GM23338 (cell line): ENCODE data around the gene DMGDH. TPM values are rescaled to one million over a fixed set of nuclear protein-coding genes. Genes with fewer than 3 reads are reported as not detected.

Experiments
- ATAC-seq: fragments of 200-7000 bp; cut with Tn5 transposase; 3 replicates; pipeline ENCODE4 v1.9.1; 2020
- DNase-seq: peaks from one replicate; pipeline ENCODE4 v3.0.0-alpha.2; 2015; ENCODE audit warnings: low spot score
- H2AFZ ChIP-seq: fragments of 200-600 bp; sonication (generic); 2 replicates; pipeline ENCODE4 v1.8.0; 2016; ENCODE audit warnings: antibody characterized with exemption, mild to moderate bottlenecking, moderate library complexity
- H3F3A ChIP-seq: fragments of 200-600 bp; sonication (generic); replicated peaks from 2 replicates; pipeline ENCODE4 v1.8.0; 2017; ENCODE audit warnings: antibody characterized with exemption, mixed run types, low read depth
- H3K27ac ChIP-seq: fragments of 200-600 bp; sonication (generic); 2 replicates; pipeline ENCODE4 v1.6.1; 2016; ENCODE audit warnings: low read depth
- H3K27me3 ChIP-seq: fragments of 200-600 bp; sonication (generic); 2 replicates; pipeline ENCODE4 v1.8.0; 2016; ENCODE audit warnings: mild to moderate bottlenecking, mixed run types, moderate library complexity; ENCODE audit not compliant: insufficient read depth
- H3K36me3 ChIP-seq: fragments of 200-600 bp; sonication (generic); 2 replicates; pipeline ENCODE4 v1.8.0; 2016; ENCODE audit warnings: mild to moderate bottlenecking; ENCODE audit not compliant: insufficient read depth
- H3K4me1 ChIP-seq: fragments of 200-600 bp; sonication (generic); 2 replicates; pipeline ENCODE4 v1.8.0; 2016; ENCODE audit warnings: mild to moderate bottlenecking, moderate library complexity; ENCODE audit not compliant: insufficient read depth
- H3K4me2 ChIP-seq: fragments of 200-600 bp; sonication (generic); 2 replicates; pipeline ENCODE4 v1.7.1; 2017; ENCODE audit warnings: mixed run types
- H3K4me3 ChIP-seq: fragments of 200-600 bp; sonication (generic); 2 replicates; pipeline ENCODE4 v1.6.1; 2016; ENCODE audit warnings: mixed run types
- H3K79me2 ChIP-seq: fragments of 200-600 bp; sonication (generic); replicated peaks from 2 replicates; pipeline ENCODE4 v1.8.0; 2017; ENCODE audit warnings: mild to moderate bottlenecking; ENCODE audit not compliant: insufficient read depth
- H3K9me2 ChIP-seq: fragments of 200-600 bp; sonication (generic); 2 replicates; pipeline ENCODE4 v1.8.0; 2017; ENCODE audit not compliant: insufficient read depth
- H4K20me1 ChIP-seq: fragments of 200-600 bp; sonication (generic); replicated peaks from 2 replicates; pipeline ENCODE4 v1.8.0; 2017; ENCODE audit warnings: mild to moderate bottlenecking; ENCODE audit not compliant: insufficient read depth
- H3K27ac Mint-ChIP-seq: 2 replicates; pipeline ENCODE4 v1.8.0; 2020; ENCODE audit warnings: inconsistent platforms, mild to moderate bottlenecking, moderate library complexity, mixed read lengths
- H3K27me3 Mint-ChIP-seq: 3 replicates; pipeline ENCODE4 v1.8.0; 2022; ENCODE audit warnings: low read depth, mild to moderate bottlenecking, moderate library complexity, mixed read lengths, inconsistent platforms; ENCODE audit not compliant: insufficient read depth, poor library complexity
- H3K36me3 Mint-ChIP-seq: 3 replicates; pipeline ENCODE4 v1.8.0; 2021; ENCODE audit warnings: low read depth, mild to moderate bottlenecking, inconsistent platforms, moderate library complexity, mixed read lengths
- H3K4me1 Mint-ChIP-seq: 3 replicates; pipeline ENCODE4 v1.8.0; 2020; ENCODE audit warnings: mild to moderate bottlenecking, inconsistent platforms, mixed read lengths
- H3K4me3 Mint-ChIP-seq: 3 replicates; pipeline ENCODE4 v1.8.0; 2021; ENCODE audit warnings: moderate library complexity, mild to moderate bottlenecking, inconsistent platforms, mixed read lengths
- H3K9me3 Mint-ChIP-seq: 3 replicates; pipeline ENCODE4 v1.8.0; 2020; ENCODE audit warnings: moderate library complexity, mild to moderate bottlenecking, inconsistent platforms, mixed read lengths
- CTCF ChIP-seq, 2 experiments: fragments of 200-600 bp in 1 of 2; sonication (generic) in 1 of 2; conservative IDR thresholded peaks; 2 replicates each; pipeline versions ENCODE4 v1.5.1 to v1.6.1; 2016 to 2017; ENCODE audit warnings: antibody characterized with exemption in 2 of 2, low read depth in 2 of 2, mild to moderate bottlenecking in 2 of 2, moderate library complexity in 1 of 2
- EZH2 ChIP-seq: fragments of 200-600 bp; sonication (generic); IDR thresholded peaks from one replicate; pipeline ENCODE4 v1.8.0; 2017; ENCODE audit warnings: antibody characterized with exemption, mild to moderate bottlenecking, low read depth; ENCODE audit not compliant: unreplicated experiment
- EZH2phosphoT487 ChIP-seq: fragments of 200-600 bp; sonication (generic); IDR thresholded peaks from one replicate; pipeline ENCODE4 v1.8.1; 2018; ENCODE audit warnings: antibody characterized with exemption; ENCODE audit not compliant: unreplicated experiment
- JUNB ChIP-seq: IDR thresholded peaks from one replicate; pipeline ENCODE4 v1.6.1; 2016; ENCODE audit warnings: antibody characterized with exemption; ENCODE audit not compliant: unreplicated experiment
- NANOG ChIP-seq: IDR thresholded peaks from 2 replicates; pipeline ENCODE4 v1.6.1; 2016; ENCODE audit warnings: antibody characterized with exemption, borderline replicate concordance
- POLR2AphosphoS5 ChIP-seq: IDR thresholded peaks from 2 replicates; pipeline ENCODE4 v1.6.1; 2016; ENCODE audit warnings: antibody characterized with exemption, low read depth
- STAT1 ChIP-seq: IDR thresholded peaks from one replicate; pipeline ENCODE4 v1.6.1; 2016; ENCODE audit warnings: antibody characterized with exemption; ENCODE audit not compliant: unreplicated experiment
- ZNF331 ChIP-seq: fragments of 250-450 bp; sonication (Bioruptor Pico); IDR thresholded peaks from 2 replicates; pipeline ENCODE4 v1.5.0; 2020; ENCODE audit warnings: low read depth, mild to moderate bottlenecking, moderate library complexity
- ZNF462 ChIP-seq: fragments of 250-450 bp; sonication (Bioruptor Pico); IDR thresholded peaks from 2 replicates; pipeline ENCODE4 v1.5.0; 2020; ENCODE audit warnings: mild to moderate bottlenecking, moderate library complexity
- polyA plus RNA-seq: library from polyadenylated mRNA; unstranded; fragments of >200 nt; fragmentation: Nextera tagmentation; extraction: Ambion mirVana; gene quantifications from 2 replicates; pipeline ENCODE4 v1.2.1, GENCODE V29; 2016
- total RNA-seq: library from RNA; depleted of rRNA; stranded (reverse); fragments of >200 nt; shearing (Covaris generic); gene quantifications from 2 replicates; pipeline ENCODE4 v1.2.3, GENCODE V29; 2014

Gene DMGDH
- total and polyA plus RNA-seq, 2 experiments from 2014 or later, result 0.52 to 0.63 TPM

DNA sequence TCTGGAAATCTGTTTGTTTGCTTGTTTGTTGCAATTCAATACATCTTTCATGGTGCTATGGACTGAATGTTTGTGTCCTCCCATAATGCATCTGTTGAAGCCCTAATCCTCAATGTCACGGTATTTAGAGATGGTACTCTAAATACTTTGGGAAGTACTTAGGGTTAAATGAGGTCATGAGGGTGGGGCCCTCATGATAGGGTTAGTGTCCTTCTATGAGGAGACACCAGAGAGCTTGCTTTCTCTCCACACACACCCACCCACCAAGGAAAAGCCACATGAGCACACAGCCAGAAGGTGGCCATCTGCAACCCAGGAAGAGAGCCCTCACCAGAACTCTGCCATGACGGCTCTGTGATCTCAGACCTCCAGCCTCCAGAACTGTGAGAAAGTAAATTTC is 32.7 kb downstream of the DMGDH start (continued):
- TF ChIP-seq ZNF462 (no peak), EZH2phosphoT487 (no peak)

DNA sequence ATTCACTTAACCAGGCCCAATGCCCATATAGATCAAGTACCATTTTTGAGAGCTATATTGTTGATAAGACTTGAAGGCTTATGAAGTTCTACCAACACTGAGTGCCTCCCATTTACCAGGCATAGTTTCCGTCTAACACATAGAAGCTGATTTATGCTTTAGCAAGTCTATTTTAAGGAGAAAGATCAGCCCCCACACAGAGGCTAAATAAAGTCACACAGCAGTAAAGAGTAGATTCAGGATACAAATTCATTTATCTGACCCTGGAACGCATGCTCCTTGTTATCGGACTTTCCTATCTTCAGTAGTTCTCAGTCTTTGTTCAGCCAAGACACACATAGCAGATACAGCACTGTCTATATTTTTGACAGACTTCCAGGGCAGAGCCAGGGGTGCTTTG is 34.2 kb downstream of the DMGDH start:
- Mint-ChIP-seq H3K27ac (no peak overlapping the region), H3K36me3 (no peaks in the 10 kb centered on the region), H3K4me3 (no peak overlapping the region), H3K4me1 (no peaks in the 10 kb centered on the region), H3K9me3 (no peaks in the 10 kb centered on the region), H3K27me3 (no peaks in the 10 kb centered on the region)
- Histone ChIP-seq H3K36me3 (no peaks in the 10 kb centered on the region), H4K20me1 (no peaks in the 10 kb centered on the region), H3K27me3 (no peaks in the 10 kb centered on the region), H3K4me2 (no peak overlapping the region), H3K79me2 (no peaks in the 10 kb centered on the region), H3K4me1 (no peaks in the 10 kb centered on the region), H2AFZ (peak overlapping the region; percentile 28; the same call in 1 of the 2 replicates), H3K9me2 (no peaks in the 10 kb centered on the region), H3F3A (no peaks in the 10 kb centered on the region), H3K4me3 (no peak overlapping the region), H3K27ac (no peak overlapping the region)
- DNase-seq, result no peak
- ATAC-seq, result no peak
- TF ChIP-seq EZH2phosphoT487, result no peak
- no peak for TF ChIP-seq STAT1
- TF ChIP-seq JUNB, result no peak
- no peak for TF ChIP-seq CTCF (conservative IDR thresholded peaks at IDR 0.05; ENCODE audit: low read depth in 2 of 2)
- TF ChIP-seq ZNF331 (CRISPR knock-in tag), result no peak
- TF ChIP-seq NANOG, result no peak
- TF ChIP-seq POLR2AphosphoS5, result no peak
- no peak for TF ChIP-seq ZNF462
- no peak for TF ChIP-seq EZH2
